LNCAP (cell line): ENCODE results near the gene FAM210A.

Experiments used
- CTCF ChIP-seq: fragments of 450-650 bp; IDR thresholded peaks from 2 replicates; pipeline ENCODE4 v1.5.1; 2017; ENCODE audit warnings: mild to moderate bottlenecking

The FAM210A gene

GRCh38 chr18:13627639-13628038 lies 98.7 kb downstream of the FAM210A start:
- TF ChIP-seq CTCF, result no peak

- no peak for TF ChIP-seq CTCF
These were observed 99.8 kb downstream of the FAM210A start for GRCh38 chr18:13626544-13626908.

GRCh38 chr18:13625843-13626543 lies 100.4 kb downstream of the FAM210A start:
- TF ChIP-seq CTCF, result no peak

GRCh38 chr18:13625355-13625754 lies 101.0 kb downstream of the FAM210A start:
- TF ChIP-seq CTCF, result no peak

- no peak for TF ChIP-seq CTCF
These were observed 101.7 kb downstream of the FAM210A start for GRCh38 chr18:13624563-13625237.

- TF ChIP-seq CTCF, result no peak
These were observed 102.5 kb downstream of the FAM210A start for GRCh38 chr18:13623871-13624270.

GRCh38 chr18:13623348-13623747 lies 103.0 kb downstream of the FAM210A start:
- TF ChIP-seq CTCF, result no peak
